Hepatocyte (in vitro differentiated cells): Measurements from ENCODE around the gene RPTOR. TPM values are rescaled to one million over a fixed set of nuclear protein-coding genes. Genes with fewer than 3 reads are reported as not detected.

Source experiments
- DNase-seq: peaks from one replicate; pipeline ENCODE4 v3.0.0-alpha.2; 2016; ENCODE audit warnings: low spot score
- H2AFZ ChIP-seq: fragments of 200-600 bp; sonication (generic); 2 replicates; pipeline ENCODE4 v1.6.0; 2016; ENCODE audit warnings: antibody characterized with exemption, mild to moderate bottlenecking
- H3K27ac ChIP-seq: fragments of 200-600 bp; sonication (generic); 2 replicates; pipeline ENCODE4 v1.5.1; 2016; ENCODE audit warnings: mild to moderate bottlenecking
- H3K27me3 ChIP-seq: fragments of 200-600 bp; sonication (generic); 2 replicates; pipeline ENCODE4 v1.6.1; 2016
- H3K36me3 ChIP-seq: fragments of 200-600 bp; sonication (generic); replicated peaks from 2 replicates; pipeline ENCODE4 v1.5.1; 2016; ENCODE audit warnings: low read depth; ENCODE audit not compliant: insufficient read depth
- H3K4me1 ChIP-seq: fragments of 200-600 bp; sonication (generic); 2 replicates; pipeline ENCODE4 v1.5.1; 2016; ENCODE audit warnings: mild to moderate bottlenecking, moderate library complexity; ENCODE audit not compliant: insufficient read depth
- H3K4me2 ChIP-seq: fragments of 200-600 bp; sonication (generic); 2 replicates; pipeline ENCODE4 v1.6.0; 2016
- H3K4me3 ChIP-seq: fragments of 200-600 bp; sonication (generic); 2 replicates; pipeline ENCODE4 v1.5.1; 2016; ENCODE audit warnings: mild to moderate bottlenecking
- H3K79me2 ChIP-seq: fragments of 200-600 bp; sonication (generic); 2 replicates; pipeline ENCODE4 v1.6.0; 2017; ENCODE audit warnings: mild to moderate bottlenecking
- H3K9me2 ChIP-seq: fragments of 200-600 bp; sonication (generic); replicated peaks from 2 replicates; pipeline ENCODE4 v1.6.0; 2017; ENCODE audit warnings: mild to moderate bottlenecking; ENCODE audit not compliant: insufficient read depth
- H3K9me3 ChIP-seq: fragments of 200-600 bp; sonication (generic); 2 replicates; pipeline ENCODE4 v1.5.1; 2016; ENCODE audit warnings: low read depth, mild to moderate bottlenecking
- H4K20me1 ChIP-seq: fragments of 200-600 bp; sonication (generic); 2 replicates; pipeline ENCODE4 v1.6.0; 2016; ENCODE audit warnings: mild to moderate bottlenecking; ENCODE audit not compliant: insufficient read depth, poor library complexity, severe bottlenecking
- EZH2 ChIP-seq: fragments of 200-600 bp; sonication (generic); IDR thresholded peaks from 2 replicates; pipeline ENCODE4 v1.6.1; 2016; ENCODE audit warnings: antibody characterized with exemption, mild to moderate bottlenecking, borderline replicate concordance
- EZH2phosphoT487 ChIP-seq: fragments of 200-600 bp; sonication (generic); IDR thresholded peaks from one replicate; pipeline ENCODE4 v1.6.1; 2018; ENCODE audit warnings: antibody characterized with exemption, mild to moderate bottlenecking, low read depth, moderate library complexity; ENCODE audit not compliant: unreplicated experiment, severe bottlenecking
- WGBS: methylation state at CpG from one replicate; pipeline ENCODE4 v1.1.6; 2016; ENCODE audit warnings: low lambda C conversion rate; ENCODE audit errors: missing lambda C conversion rate; 5-methylcytosine and 5-hydroxymethylcytosine counted together
- polyA plus RNA-seq: library from polyadenylated mRNA; unstranded; fragments of >200 nt; fragmentation: Nextera tagmentation; extraction: Ambion mirVana; gene quantifications from 2 replicates; pipeline ENCODE4 v1.2.1, GENCODE V29; 2016
- total RNA-seq: library from RNA; depleted of rRNA; stranded (reverse); fragments of >200 nt; gene quantifications from 2 replicates; pipeline ENCODE4 v1.2.3, GENCODE V29; 2014
- TF ChIP-seq, protein P1 (sequence below): fragments of 200-600 bp; sonication (generic); IDR thresholded peaks from 2 replicates; pipeline ENCODE4 v1.5.1; 2016; ENCODE audit warnings: antibody characterized with exemption, mild to moderate bottlenecking; ENCODE audit not compliant: poor library complexity

RPTOR gene
- total and polyA plus RNA-seq, 2 experiments from 2014 or later, result 14.1 to 20.6 TPM

DNA sequence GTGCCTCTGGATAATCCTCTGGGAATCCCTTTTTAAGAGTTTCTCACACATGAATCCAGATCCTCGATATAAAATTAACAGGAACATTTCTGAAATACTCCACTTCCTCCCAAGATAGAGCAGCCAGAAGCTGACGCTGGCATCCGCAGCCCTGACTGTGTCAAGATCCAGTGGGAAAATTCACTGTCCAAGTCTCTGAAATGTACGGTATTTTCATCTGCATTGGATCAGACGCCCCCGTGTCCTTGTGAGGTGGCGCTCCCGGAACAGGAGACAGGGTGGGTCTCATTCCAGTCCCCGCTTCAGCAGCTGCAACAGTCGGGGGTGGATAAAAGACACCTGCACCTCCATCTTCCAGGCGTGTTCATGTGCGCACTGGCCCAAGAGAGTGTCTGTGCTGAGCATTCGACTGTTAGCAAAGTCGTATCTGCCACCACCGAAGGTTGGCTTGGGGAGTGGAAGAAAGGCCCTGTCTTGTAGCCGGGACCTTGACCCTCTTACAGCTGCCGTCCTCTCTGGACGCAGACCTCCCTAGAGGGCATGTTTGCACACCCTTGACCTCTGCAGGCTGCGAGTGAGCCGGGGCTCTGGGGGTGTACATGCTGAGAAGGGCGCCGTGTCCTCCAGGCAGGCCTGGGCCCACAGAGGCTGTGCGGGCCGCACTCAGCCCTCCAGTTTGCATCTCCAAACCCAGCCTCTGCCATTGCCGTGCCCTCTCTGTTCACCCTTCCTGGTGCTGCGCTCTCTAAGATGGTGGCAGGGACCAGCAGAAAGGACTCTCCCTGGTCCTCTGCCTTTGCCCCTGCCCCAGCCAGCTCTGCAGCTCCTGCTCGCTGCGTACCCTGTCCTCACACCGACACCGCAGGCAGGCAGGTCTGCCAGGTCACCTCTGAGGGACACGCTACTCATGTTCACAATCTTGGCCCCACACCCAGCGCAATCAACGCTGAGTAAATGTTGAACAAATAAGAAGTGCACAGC, 375.0 kb downstream of the RPTOR start:
- H3K36me3 ChIP-seq, result no peaks in the 10 kb centered on the region
- WGBS, result 76% methylated on average over 33 of the region's 33 CpGs
- DNase-seq, result peak; percentile 15
- no peak overlapping the region for H3K4me2 ChIP-seq
- no peaks in the 10 kb centered on the region for H3K79me2 ChIP-seq
- H3K9me3 ChIP-seq, result no peaks in the 10 kb centered on the region
- no peak overlapping the region for H2AFZ ChIP-seq
- H3K4me3 ChIP-seq, result no peak overlapping the region
- TF ChIP-seq EZH2, result no peak
- TF ChIP-seq EZH2phosphoT487, result no peak
- TF ChIP-seq, protein P1, sequence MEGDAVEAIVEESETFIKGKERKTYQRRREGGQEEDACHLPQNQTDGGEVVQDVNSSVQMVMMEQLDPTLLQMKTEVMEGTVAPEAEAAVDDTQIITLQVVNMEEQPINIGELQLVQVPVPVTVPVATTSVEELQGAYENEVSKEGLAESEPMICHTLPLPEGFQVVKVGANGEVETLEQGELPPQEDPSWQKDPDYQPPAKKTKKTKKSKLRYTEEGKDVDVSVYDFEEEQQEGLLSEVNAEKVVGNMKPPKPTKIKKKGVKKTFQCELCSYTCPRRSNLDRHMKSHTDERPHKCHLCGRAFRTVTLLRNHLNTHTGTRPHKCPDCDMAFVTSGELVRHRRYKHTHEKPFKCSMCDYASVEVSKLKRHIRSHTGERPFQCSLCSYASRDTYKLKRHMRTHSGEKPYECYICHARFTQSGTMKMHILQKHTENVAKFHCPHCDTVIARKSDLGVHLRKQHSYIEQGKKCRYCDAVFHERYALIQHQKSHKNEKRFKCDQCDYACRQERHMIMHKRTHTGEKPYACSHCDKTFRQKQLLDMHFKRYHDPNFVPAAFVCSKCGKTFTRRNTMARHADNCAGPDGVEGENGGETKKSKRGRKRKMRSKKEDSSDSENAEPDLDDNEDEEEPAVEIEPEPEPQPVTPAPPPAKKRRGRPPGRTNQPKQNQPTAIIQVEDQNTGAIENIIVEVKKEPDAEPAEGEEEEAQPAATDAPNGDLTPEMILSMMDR, result no peak
- no peaks in the 10 kb centered on the region for H4K20me1 ChIP-seq
- no peaks in the 10 kb centered on the region for H3K4me1 ChIP-seq
- H3K9me2 ChIP-seq, result no peaks in the 10 kb centered on the region
- H3K27me3 ChIP-seq, result no peaks in the 10 kb centered on the region
- no peak overlapping the region for H3K27ac ChIP-seq

DNA sequence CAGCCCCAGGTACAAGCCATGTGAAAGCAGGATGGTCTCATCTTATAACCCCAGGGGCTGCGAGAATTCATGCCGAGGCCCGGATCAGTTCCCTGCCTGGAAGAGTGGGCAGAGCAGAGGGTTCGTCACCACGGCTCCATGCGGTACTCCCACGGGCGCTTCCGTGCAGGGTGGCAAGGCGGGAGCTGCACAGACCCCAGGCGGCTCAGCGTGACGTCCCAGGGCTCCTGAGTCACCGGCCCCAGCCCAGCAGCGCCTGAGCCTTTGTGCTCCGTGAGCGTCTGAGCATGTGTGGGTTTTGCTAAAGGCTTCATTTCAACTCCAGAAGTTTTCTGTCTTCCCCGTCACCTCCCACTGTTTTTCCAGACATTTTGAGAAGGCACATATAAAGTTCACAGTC, 375.8 kb downstream of the RPTOR start:
- TF ChIP-seq EZH2phosphoT487 (no peak), EZH2 (no peak)
- TF ChIP-seq, protein P1, result no peak
- WGBS, result 96% methylated on average over 18 of the region's 18 CpGs
- no peaks in the 10 kb centered on the region for H3K79me2 ChIP-seq

DNA sequence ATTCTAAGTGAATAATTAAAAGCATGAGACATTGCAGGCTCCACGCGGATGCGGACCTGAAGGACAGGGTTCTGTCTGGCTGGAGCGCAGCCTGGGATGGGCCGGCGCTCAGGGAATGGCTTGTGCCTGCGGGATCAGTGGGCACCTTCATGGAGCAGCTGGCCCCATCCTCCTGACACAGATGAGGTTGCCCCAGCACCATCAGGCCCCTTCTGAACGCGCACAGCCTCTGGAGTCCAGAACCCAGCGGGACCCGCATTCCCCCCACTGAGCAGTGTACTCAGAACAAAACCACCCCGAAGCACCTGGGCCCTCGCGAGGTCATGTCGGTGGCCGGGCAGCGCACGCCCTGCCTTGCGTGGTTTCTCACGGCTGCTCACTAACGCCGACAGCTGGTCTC, 376.5 kb downstream of the RPTOR start:
- no peaks in the 10 kb centered on the region for H3K4me1 ChIP-seq
- no peak overlapping the region for H3K27ac ChIP-seq
- no peaks in the 10 kb centered on the region for H3K79me2 ChIP-seq
- no peaks in the 10 kb centered on the region for H4K20me1 ChIP-seq
- no peak for DNase-seq
- no peaks in the 10 kb centered on the region for H3K27me3 ChIP-seq
- H3K4me3 ChIP-seq, result no peak overlapping the region
- 96% methylated on average over 21 of the region's 22 CpGs for WGBS
- no peak overlapping the region for H2AFZ ChIP-seq
- TF ChIP-seq, protein P1, result no peak
- TF ChIP-seq EZH2phosphoT487, result no peak
- no peak for TF ChIP-seq EZH2
- no peak overlapping the region for H3K4me2 ChIP-seq
- no peaks in the 10 kb centered on the region for H3K9me3 ChIP-seq
- no peaks in the 10 kb centered on the region for H3K36me3 ChIP-seq
- no peaks in the 10 kb centered on the region for H3K9me2 ChIP-seq

More for the DNA sequence above, 375.8 kb downstream of the RPTOR start:
- Histone ChIP-seq H3K4me1 (no peaks in the 10 kb centered on the region), H3K27ac (no peak overlapping the region), H3K4me3 (no peak overlapping the region), H3K9me3 (no peaks in the 10 kb centered on the region), H3K36me3 (no peaks in the 10 kb centered on the region), H2AFZ (no peak overlapping the region), H3K27me3 (no peaks in the 10 kb centered on the region), H3K9me2 (no peaks in the 10 kb centered on the region), H4K20me1 (no peaks in the 10 kb centered on the region), H3K4me2 (no peak overlapping the region)
- no peak for DNase-seq
